Mucosa of descending colon (tissue), 3 donors: ENCODE data around the gene PPARA. TPM values are rescaled to one million over a fixed set of nuclear protein-coding genes. Genes with fewer than 3 reads are reported as not detected.

ENCODE experiments used
- ATAC-seq: fragments of 200-7000 bp; cut with Tn5 transposase; one replicate; pipeline ENCODE4 v1.9.1; 2020; ENCODE audit warnings: mild to moderate bottlenecking, moderate library complexity
- DNase-seq, 3 donors: peaks; one replicate each; pipeline ENCODE4 v3.0.0-alpha.2; 2020
- H3K36me3 ChIP-seq: fragments of 200-600 bp; one replicate; pipeline ENCODE4 v1.8.0; 2021; ENCODE audit warnings: low read depth, mild to moderate bottlenecking
- H3K4me1 ChIP-seq: fragments of 200-600 bp; one replicate; pipeline ENCODE4 v1.8.0; 2021; ENCODE audit warnings: low read depth, mild to moderate bottlenecking
- H3K4me3 ChIP-seq: fragments of 200-600 bp; one replicate; pipeline ENCODE4 v1.8.0; 2021; ENCODE audit warnings: mild to moderate bottlenecking
- H3K9me3 ChIP-seq: fragments of 200-600 bp; one replicate; pipeline ENCODE4 v1.8.0; 2021; ENCODE audit warnings: mild to moderate bottlenecking
- CTCF ChIP-seq: fragments of 200-600 bp; IDR thresholded peaks from one replicate; pipeline ENCODE4 v1.8.0; 2022; ENCODE audit warnings: antibody characterized with exemption, mild to moderate bottlenecking
- intact Hi-C, 2 donors: fragments of 100-400 bp; cut with DNase I in 1 of 2; cut with micrococcal nuclease in 1 of 2; formaldehyde crosslinking; loops; one replicate each; pipeline versions ENCODE4 v1.11.0 to v1.11.1; 2022; cut with DNase I, micrococcal nuclease
- total RNA-seq, 3 donors: library from RNA; stranded (reverse); fragmentation: NEBNext Ultra II Directional in 2 of 3; extraction: Animal tissue kit (Norgen Biotek cat#: 25700) in 2 of 3; gene quantifications; one replicate each; pipeline versions ENCODE4 v1.2.1 to v1.2.4, GENCODE V29; 2021 to 2023
- donor health status: DM: no; HTN: no; CAD: no; lungs with moderate emphysema.
- donor health status: DM: no; HTN: no; CAD: no.
- donor health status: DM: no; HTN: yes; CAD: no.

The PPARA gene
- total RNA-seq, 3 donors from 2014 or later, result 57.9 to 81.4 (median 58.5) TPM

- no peak for ATAC-seq
- Histone ChIP-seq H3K4me1 (peaks cover 9% of the 10 kb centered on the region), H3K4me3 (no peak overlapping the region), H3K9me3 (no peaks in the 10 kb centered on the region), H3K36me3 (no peaks in the 10 kb centered on the region)
- DNase-seq, result no peak
- intact Hi-C loops, result no loop called here
- TF ChIP-seq CTCF, result no peak
These were observed 9.5 kb downstream of the PPARA start for GRCh38 chr22:46159777-46160176.

GRCh38 chr22:46162285-46162684, 12.0 kb downstream of the PPARA start:
- Histone ChIP-seq H3K36me3 (no peaks in the 10 kb centered on the region), H3K9me3 (no peaks in the 10 kb centered on the region), H3K4me3 (no peak overlapping the region), H3K4me1 (peaks cover 5% of the 10 kb centered on the region)
- intact Hi-C loops, result no loop called here
- DNase-seq (no peak), ATAC-seq (peak; percentile 71)
- no peak for TF ChIP-seq CTCF

GRCh38 chr22:46162771-46163556, 12.6 kb downstream of the PPARA start:
- TF ChIP-seq CTCF, result no peak
- H3K36me3 ChIP-seq, result no peaks in the 10 kb centered on the region
- H3K4me1 ChIP-seq, result peaks cover 5% of the 10 kb centered on the region
- no peak overlapping the region for H3K4me3 ChIP-seq
- H3K9me3 ChIP-seq, result no peaks in the 10 kb centered on the region
- intact Hi-C loops, result no loop called here
- DNase-seq (no peak), ATAC-seq (peak; percentile 54)

GRCh38 chr22:46163557-46163888, 13.2 kb downstream of the PPARA start:
- Histone ChIP-seq H3K4me3 (no peak overlapping the region), H3K36me3 (no peaks in the 10 kb centered on the region), H3K9me3 (no peaks in the 10 kb centered on the region), H3K4me1 (peaks cover 5% of the 10 kb centered on the region)
- TF ChIP-seq CTCF, result no peak
- DNase-seq (no peak), ATAC-seq (no peak)
- intact Hi-C loops, result no loop called here

- no peak for DNase-seq
- TF ChIP-seq CTCF, result no peak
These were observed 15.7 kb downstream of the PPARA start for GRCh38 chr22:46165977-46166376.

More at GRCh38 chr22:46165977-46166376, 15.7 kb downstream of the PPARA start:
- ATAC-seq, result no peak
- Histone ChIP-seq H3K9me3 (no peaks in the 10 kb centered on the region), H3K36me3 (no peaks in the 10 kb centered on the region), H3K4me3 (no peak overlapping the region), H3K4me1 (peaks cover 8% of the 10 kb centered on the region)
- intact Hi-C loops, result no loop called here
